ENCODE data around the gene SSR4. TPM values are rescaled to one million over a fixed set of nuclear protein-coding genes. Genes with fewer than 3 reads are reported as not detected.
A peak's percentile ranks its signal among the peaks of the same experiment; 100 is the strongest.

SSR4 gene
- total and polyA plus RNA-seq, 12 donors: 162 to 1,349 (median 366) TPM

DNA sequence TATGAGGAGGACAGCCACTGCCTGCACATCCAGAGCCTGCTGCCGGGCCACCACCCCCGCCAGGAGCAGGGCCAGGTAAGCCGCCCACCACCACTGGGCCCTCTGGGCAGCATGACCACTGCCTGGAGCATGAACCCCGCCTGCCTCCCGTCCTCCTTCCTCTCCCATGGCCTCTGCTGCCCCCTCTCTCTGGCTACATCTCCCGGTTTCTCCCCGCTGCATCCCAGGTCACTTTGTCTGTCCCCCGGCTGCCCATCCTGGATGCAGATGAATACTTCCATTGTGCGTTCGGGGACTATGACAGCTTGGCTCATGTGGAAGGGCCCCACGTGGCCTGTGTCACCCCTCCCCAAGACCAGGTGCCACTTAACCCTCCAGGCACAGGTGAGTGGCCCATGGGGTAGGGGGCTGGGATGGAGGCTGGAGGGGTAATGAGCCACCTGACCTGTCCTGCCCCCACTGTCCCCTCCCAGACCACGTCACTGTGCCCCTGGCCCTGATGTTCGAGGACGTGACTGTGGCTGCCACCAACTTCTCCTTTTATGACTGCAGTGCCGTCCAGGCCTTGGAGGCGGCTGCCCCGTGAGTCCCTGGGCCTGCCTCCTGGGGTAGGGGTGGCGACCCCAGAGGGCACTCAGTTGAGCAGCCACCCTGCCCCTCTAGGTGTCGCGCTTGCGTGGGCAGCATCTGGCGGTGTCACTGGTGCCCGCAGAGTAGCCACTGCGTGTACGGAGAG, 24.4 kb upstream of the SSR4 start:
- intact Hi-C loops (cut with DNase I): loop anchor here in 1 of 2 donors (5.0 kb wide), 1 partner anchor 187 kb away; no protein-coding TSS in a partner anchor
- no peak overlapping the region for H3K27ac ChIP-seq
- WGBS, 4 donors: 81 to 97% (median 83%) methylated on average over 5 to 25 of the region's 25 CpGs

DNA sequence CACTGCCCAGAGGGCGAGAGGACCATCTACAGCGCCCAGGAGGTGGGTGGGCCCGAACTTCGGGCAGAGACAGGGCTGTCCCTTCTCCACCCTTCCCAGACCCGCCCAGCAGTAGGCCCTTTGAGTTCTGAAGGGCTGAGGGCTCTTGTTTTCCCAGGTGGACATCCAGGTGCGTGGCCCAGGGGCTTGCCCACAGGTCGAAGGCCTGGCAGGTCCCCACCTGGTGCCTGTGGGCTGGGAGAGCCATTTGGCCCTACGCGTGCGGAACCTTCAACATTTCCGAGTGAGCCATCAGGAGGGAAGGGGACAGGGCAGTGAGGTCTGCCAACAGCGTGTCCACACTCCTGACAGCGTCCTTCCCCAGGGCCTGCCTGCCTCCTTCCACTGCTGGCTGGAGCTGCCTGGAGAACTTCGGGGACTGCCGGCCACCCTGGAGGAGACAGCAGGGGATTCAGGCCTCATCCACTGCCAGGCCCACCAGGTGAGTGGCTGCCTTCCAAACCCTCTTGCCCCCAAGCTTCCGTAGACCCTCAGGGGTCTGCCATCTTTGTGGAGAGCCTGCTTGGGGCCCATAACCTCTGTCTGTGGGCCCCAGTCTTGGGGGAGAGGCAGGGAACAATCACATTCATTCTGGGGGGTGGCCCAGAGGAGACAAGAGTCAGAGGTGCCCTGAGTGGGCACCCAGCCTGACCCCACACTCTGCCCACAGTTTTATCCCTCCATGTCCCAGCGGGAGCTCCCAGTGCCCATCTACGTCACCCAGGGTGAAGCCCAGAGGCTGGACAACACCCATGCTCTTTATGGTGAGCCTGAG, 23.7 kb upstream of the SSR4 start:
- TF ChIP-seq, protein P1, sequence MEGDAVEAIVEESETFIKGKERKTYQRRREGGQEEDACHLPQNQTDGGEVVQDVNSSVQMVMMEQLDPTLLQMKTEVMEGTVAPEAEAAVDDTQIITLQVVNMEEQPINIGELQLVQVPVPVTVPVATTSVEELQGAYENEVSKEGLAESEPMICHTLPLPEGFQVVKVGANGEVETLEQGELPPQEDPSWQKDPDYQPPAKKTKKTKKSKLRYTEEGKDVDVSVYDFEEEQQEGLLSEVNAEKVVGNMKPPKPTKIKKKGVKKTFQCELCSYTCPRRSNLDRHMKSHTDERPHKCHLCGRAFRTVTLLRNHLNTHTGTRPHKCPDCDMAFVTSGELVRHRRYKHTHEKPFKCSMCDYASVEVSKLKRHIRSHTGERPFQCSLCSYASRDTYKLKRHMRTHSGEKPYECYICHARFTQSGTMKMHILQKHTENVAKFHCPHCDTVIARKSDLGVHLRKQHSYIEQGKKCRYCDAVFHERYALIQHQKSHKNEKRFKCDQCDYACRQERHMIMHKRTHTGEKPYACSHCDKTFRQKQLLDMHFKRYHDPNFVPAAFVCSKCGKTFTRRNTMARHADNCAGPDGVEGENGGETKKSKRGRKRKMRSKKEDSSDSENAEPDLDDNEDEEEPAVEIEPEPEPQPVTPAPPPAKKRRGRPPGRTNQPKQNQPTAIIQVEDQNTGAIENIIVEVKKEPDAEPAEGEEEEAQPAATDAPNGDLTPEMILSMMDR (IDR thresholded peaks at IDR 0.05): no peak
- TF ChIP-seq POLR2A (IDR thresholded peaks at IDR 0.05): no peak
- H3K4me3 ChIP-seq: no peak overlapping the region
- DNase-seq: peak in 1 of 7 donors; percentile 10
- no peak overlapping the region for H3K27ac ChIP-seq
- intact Hi-C loops (cut with DNase I): no loop called here
- peaks cover 0 to 16% of the 10 kb centered on the region in 2 donors for H3K36me3 ChIP-seq (replicated peaks in 1 of 2)
- H3K4me1 ChIP-seq (replicated peaks in 1 of 2): peaks cover 0 to 4% of the 10 kb centered on the region in 2 donors
- 79 to 90% (median 87%) methylated on average over 8 to 18 of the region's 18 CpGs; no CpG with 5 or more reads in 1 of the 4 donors for WGBS, 4 donors
- no peaks in the 10 kb centered on the region for H3K9me3 ChIP-seq (replicated peaks in 1 of 3)
- no peaks in the 10 kb centered on the region for H3K27me3 ChIP-seq

More for the DNA sequence above, 24.4 kb upstream of the SSR4 start:
- Histone ChIP-seq H3K9me3 (replicated peaks in 1 of 3) (no peaks in the 10 kb centered on the region), H3K4me3 (no peak overlapping the region), H3K4me1 (replicated peaks in 1 of 2) (peaks cover 0 to 9% of the 10 kb centered on the region in 2 donors), H3K27me3 (no peaks in the 10 kb centered on the region), H3K36me3 (replicated peaks in 1 of 2) (peaks cover 0 to 13% of the 10 kb centered on the region in 2 donors)
- no peak for TF ChIP-seq POLR2A (IDR thresholded peaks at IDR 0.05)
- peak in 2 of 7 donors; percentile 7 to 10 for DNase-seq

DNA sequence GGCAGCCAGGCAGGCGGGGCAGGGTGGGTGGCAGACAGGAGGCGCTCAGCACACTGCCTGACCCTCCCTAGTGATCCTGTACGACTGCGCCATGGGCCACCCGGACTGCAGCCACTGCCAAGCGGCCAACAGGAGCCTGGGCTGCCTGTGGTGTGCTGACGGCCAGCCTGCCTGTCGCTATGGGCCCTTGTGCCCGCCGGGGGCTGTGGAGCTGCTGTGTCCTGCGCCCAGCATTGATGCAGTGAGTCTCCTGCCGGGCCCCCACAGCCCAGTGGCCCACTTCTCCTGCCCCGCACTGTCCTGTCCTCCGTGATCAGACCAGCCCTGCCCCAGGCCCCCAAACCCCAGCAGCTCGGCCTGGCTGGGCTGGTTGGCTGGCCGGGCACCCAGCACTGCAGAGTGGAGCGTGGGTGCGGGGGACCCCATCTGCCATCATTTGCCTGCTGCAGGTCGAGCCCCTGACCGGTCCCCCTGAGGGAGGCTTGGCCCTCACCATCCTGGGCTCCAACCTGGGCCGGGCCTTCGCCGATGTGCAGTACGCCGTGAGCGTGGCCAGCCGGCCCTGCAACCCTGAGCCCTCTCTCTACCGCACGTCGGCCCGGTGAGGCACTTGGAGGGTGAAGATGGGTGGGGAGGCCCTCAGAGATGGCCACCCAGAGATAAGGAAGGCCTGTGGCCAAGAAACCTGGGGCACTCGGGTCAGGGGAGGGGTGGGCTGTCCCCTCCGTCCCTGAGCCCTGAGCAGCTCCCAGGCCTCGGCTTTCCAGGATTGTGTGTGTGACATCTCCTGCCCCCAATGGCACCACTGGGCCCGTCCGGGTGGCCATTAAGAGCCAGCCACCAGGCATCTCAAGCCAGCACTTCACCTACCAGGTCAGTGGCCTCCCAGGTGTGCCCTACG, 22.8 kb upstream of the SSR4 start:
- DNase-seq: no peak
- Histone ChIP-seq H3K27me3 (no peaks in the 10 kb centered on the region), H3K4me3 (no peak overlapping the region), H3K9me3 (replicated peaks in 1 of 3) (no peaks in the 10 kb centered on the region), H3K36me3 (replicated peaks in 1 of 2) (peaks cover 0 to 16% of the 10 kb centered on the region in 2 donors), H3K4me1 (replicated peaks in 1 of 2) (no peaks in the 10 kb centered on the region), H3K27ac (no peak overlapping the region)
- intact Hi-C loops (cut with DNase I): no loop called here
- 85 to 95% (median 90%) methylated on average over 3 to 37 of the region's 37 CpGs; no CpG with 5 or more reads in 1 of the 4 donors for WGBS, 4 donors
- TF ChIP-seq POLR2A (IDR thresholded peaks at IDR 0.05): no peak
- TF ChIP-seq, protein P1 (IDR thresholded peaks at IDR 0.05): no peak

DNA sequence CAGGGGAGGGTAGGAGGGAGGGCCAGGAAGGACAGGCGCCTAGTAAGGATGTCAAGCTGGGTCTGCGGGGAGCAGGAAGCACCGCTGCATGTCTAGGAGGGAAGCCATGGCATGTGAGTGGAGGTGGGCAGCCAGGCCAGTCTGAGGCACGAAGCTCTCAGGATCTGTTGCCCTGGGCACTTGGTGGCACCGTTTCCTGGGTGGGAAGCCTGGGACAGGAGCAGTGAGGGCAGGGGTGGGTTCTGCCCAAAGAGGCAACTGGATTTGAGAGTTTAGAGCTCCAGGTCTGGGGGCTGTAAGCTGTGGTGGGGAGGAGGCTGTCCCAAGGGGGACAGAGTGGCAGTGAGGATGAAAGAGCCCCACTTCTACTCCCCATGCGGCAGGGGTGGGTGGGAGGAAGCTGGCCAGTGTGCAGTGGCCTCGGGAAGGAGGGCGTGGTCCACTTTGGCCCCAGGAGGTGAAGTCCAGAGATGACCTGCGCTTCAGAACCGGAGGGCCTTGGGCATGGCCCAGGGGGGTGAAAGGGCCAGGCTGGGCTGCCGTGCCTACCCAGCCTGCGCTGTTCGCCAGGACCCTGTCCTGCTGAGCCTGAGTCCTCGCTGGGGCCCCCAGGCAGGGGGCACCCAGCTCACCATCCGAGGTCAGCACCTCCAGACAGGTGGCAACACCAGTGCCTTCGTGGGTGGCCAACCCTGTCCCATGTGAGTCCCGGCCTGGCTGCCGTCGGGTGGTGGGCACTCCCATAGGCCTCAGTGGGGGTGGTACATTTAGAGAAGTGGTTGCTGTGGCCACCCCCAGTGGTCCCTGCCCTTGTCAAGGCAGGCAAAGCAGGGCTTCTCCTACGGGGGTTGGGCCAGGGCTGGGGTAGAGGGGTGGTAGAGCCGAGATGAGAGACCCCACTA, 21.9 kb upstream of the SSR4 start:
- intact Hi-C loops (cut with DNase I): no loop called here
- Histone ChIP-seq H3K4me1 (replicated peaks in 1 of 2) (no peaks in the 10 kb centered on the region), H3K4me3 (no peak overlapping the region), H3K9me3 (replicated peaks in 1 of 3) (no peaks in the 10 kb centered on the region), H3K36me3 (replicated peaks in 1 of 2) (peaks cover 0 to 16% of the 10 kb centered on the region in 2 donors), H3K27me3 (no peaks in the 10 kb centered on the region), H3K27ac (no peak overlapping the region)
- TF ChIP-seq, protein P1 (IDR thresholded peaks at IDR 0.05): no peak
- TF ChIP-seq POLR2A (IDR thresholded peaks at IDR 0.05): no peak
- DNase-seq: no peak
- WGBS, 4 donors: 77 to 88% (median 82%) methylated on average over 2 to 21 of the region's 21 CpGs

All from adrenal gland (tissue), 12 donors.